Mesenchymal stem cell (in vitro differentiated cells and primary cell): ENCODE results near the gene ILKAP.

Experiments used
- DNase-seq: peaks from one replicate; pipeline ENCODE4 v3.0.0-alpha.2; 2013
- H2AFZ ChIP-seq: one replicate; pipeline ENCODE4 v1.6.1; 2013; ENCODE audit warnings: low read depth, mild to moderate bottlenecking, control low read depth, inconsistent platforms, low read length, moderate library complexity
- H2AK5ac ChIP-seq: 2 replicates; pipeline ENCODE4 v1.6.1; 2013; ENCODE audit warnings: low read length, moderate library complexity, mild to moderate bottlenecking, inconsistent platforms; ENCODE audit not compliant: severe bottlenecking
- H2BK120ac ChIP-seq: one replicate; pipeline ENCODE4 v1.6.1; 2013; ENCODE audit warnings: low read depth, mild to moderate bottlenecking, inconsistent platforms, low read length, moderate library complexity
- H2BK12ac ChIP-seq, 2 experiments: one replicate each; pipeline ENCODE4 v1.6.1; 2013; ENCODE audit warnings: inconsistent platforms in 2 of 2, low read length in 2 of 2, mild to moderate bottlenecking in 2 of 2, moderate library complexity in 2 of 2, control low read depth in 1 of 2
- H2BK15ac ChIP-seq: one replicate; pipeline ENCODE4 v1.6.1; 2013; ENCODE audit warnings: mild to moderate bottlenecking, low read depth, inconsistent platforms; ENCODE audit not compliant: poor library complexity, severe bottlenecking
- H2BK5ac ChIP-seq: 2 replicates; pipeline ENCODE4 v1.6.1; 2013; ENCODE audit warnings: low read depth, mild to moderate bottlenecking, low read length, control low read depth, inconsistent platforms; ENCODE audit not compliant: poor library complexity, severe bottlenecking
- H3K14ac ChIP-seq, 2 experiments: one replicate each; pipeline ENCODE4 v1.6.1; 2013; ENCODE audit warnings: inconsistent platforms in 2 of 2, low read length in 2 of 2, control low read depth in 1 of 2, mild to moderate bottlenecking in 1 of 2, moderate library complexity in 1 of 2
- H3K18ac ChIP-seq, 2 experiments: one replicate each; pipeline ENCODE4 v1.6.1; 2013; ENCODE audit warnings: inconsistent platforms in 2 of 2, low read length in 2 of 2, control low read depth in 1 of 2, low read depth in 1 of 2, mild to moderate bottlenecking in 1 of 2
- H3K23ac ChIP-seq, 2 experiments: one replicate each; pipeline ENCODE4 v1.6.1; 2013; ENCODE audit warnings: inconsistent platforms in 2 of 2, low read length in 2 of 2, mild to moderate bottlenecking in 2 of 2, moderate library complexity in 2 of 2, control low read depth in 1 of 2
- H3K27ac ChIP-seq: 2 replicates; pipeline ENCODE4 v1.5.1; 2013; ENCODE audit warnings: mild to moderate bottlenecking, moderate library complexity, low read length, control low read depth, inconsistent platforms; ENCODE audit not compliant: poor library complexity, severe bottlenecking
- H3K27me3 ChIP-seq, 2 experiments: 2 replicates each; pipeline versions ENCODE4 v1.6.1 to v1.7.0; 2013; ENCODE audit warnings: low read length in 2 of 2, mild to moderate bottlenecking in 2 of 2, moderate library complexity in 2 of 2, control low read depth in 1 of 2, inconsistent platforms in 1 of 2; ENCODE audit not compliant: control insufficient read depth in 1 of 2, insufficient read depth in 1 of 2
- H3K36me3 ChIP-seq, 2 experiments: 2 replicates each; pipeline versions ENCODE4 v1.6.1 to v1.7.0; 2013; ENCODE audit warnings: low read length in 2 of 2, control low read depth in 1 of 2, inconsistent platforms in 1 of 2, low read depth in 1 of 2, mild to moderate bottlenecking in 1 of 2; ENCODE audit not compliant: insufficient read depth in 2 of 2, control insufficient read depth in 1 of 2
- H3K4ac ChIP-seq, 2 experiments: one replicate each; pipeline ENCODE4 v1.6.1; 2013; ENCODE audit warnings: inconsistent platforms in 2 of 2, low read length in 2 of 2, mild to moderate bottlenecking in 2 of 2, moderate library complexity in 2 of 2, control low read depth in 1 of 2, low read depth in 1 of 2
- H3K4me1 ChIP-seq: 2 replicates; pipeline ENCODE4 v1.6.1; 2013; ENCODE audit warnings: low read depth, low read length, control low read depth; ENCODE audit not compliant: control insufficient read depth, insufficient read depth
- H3K4me2 ChIP-seq: 2 replicates; pipeline ENCODE4 v1.6.1; 2013; ENCODE audit warnings: low read length, mild to moderate bottlenecking, inconsistent platforms; ENCODE audit not compliant: poor library complexity, severe bottlenecking
- H3K4me3 ChIP-seq, 2 experiments: 2 replicates each; pipeline versions ENCODE4 v1.5.1 to v1.7.0; 2013; ENCODE audit warnings: low read length in 2 of 2, mild to moderate bottlenecking in 2 of 2, control low read depth in 1 of 2, low read depth in 1 of 2; ENCODE audit not compliant: insufficient read depth in 1 of 2
- H3K79me1 ChIP-seq: replicated peaks from 2 replicates; pipeline ENCODE4 v1.6.1; 2013; ENCODE audit warnings: mild to moderate bottlenecking, control low read depth, low read length, inconsistent platforms; ENCODE audit not compliant: poor library complexity, severe bottlenecking
- H3K9ac ChIP-seq: 2 replicates; pipeline ENCODE4 v1.7.0; 2013; ENCODE audit warnings: mild to moderate bottlenecking, low read length, moderate library complexity
- H3K9me3 ChIP-seq: 2 replicates; pipeline ENCODE4 v1.7.0; 2013; ENCODE audit warnings: mild to moderate bottlenecking, low read length; ENCODE audit not compliant: control insufficient read depth
- H4K8ac ChIP-seq: one replicate; pipeline ENCODE4 v1.6.1; 2013; ENCODE audit warnings: inconsistent platforms, mild to moderate bottlenecking, low read length, moderate library complexity
- H4K91ac ChIP-seq: one replicate; pipeline ENCODE4 v1.6.1; 2013; ENCODE audit warnings: mild to moderate bottlenecking, low read length, inconsistent platforms
- WGBS: methylation state at CpG from one replicate; pipeline ENCODE4 v1.1.7; 2013; ENCODE audit warnings: mixed read lengths; 5-methylcytosine and 5-hydroxymethylcytosine counted together

The ILKAP gene

GRCh38 chr2:238123991-238124470 lies 79.5 kb downstream of the ILKAP start:
- no peak overlapping the region for H3K4me3 ChIP-seq
- no peak overlapping the region for H3K27ac ChIP-seq
- no peak for DNase-seq
- no peak overlapping the region for H3K14ac ChIP-seq
- H4K8ac ChIP-seq, result no peak overlapping the region
- no peak overlapping the region for H4K91ac ChIP-seq
- no peak overlapping the region for H3K23ac ChIP-seq
- H2BK120ac ChIP-seq, result no peak overlapping the region
- H2AFZ ChIP-seq, result no peak overlapping the region
- 68% methylated on average over 14 of the region's 14 CpGs for WGBS
- H3K9me3 ChIP-seq, result no peaks in the 10 kb centered on the region
- H3K18ac ChIP-seq, result no peak overlapping the region
- no peak overlapping the region for H3K9ac ChIP-seq
- H3K4me1 ChIP-seq, result peaks cover 12% of the 10 kb centered on the region
- no peak overlapping the region for H2BK15ac ChIP-seq
- no peak overlapping the region for H2BK5ac ChIP-seq
- H2AK5ac ChIP-seq, result no peak overlapping the region
- no peaks in the 10 kb centered on the region for H3K79me1 ChIP-seq
- H3K27me3 ChIP-seq, result peaks cover 36 to 42% of the 10 kb centered on the region in 2 experiments
- H3K4ac ChIP-seq, result no peak overlapping the region
- no peaks in the 10 kb centered on the region for H3K36me3 ChIP-seq
- H3K4me2 ChIP-seq, result no peak overlapping the region
- no peak overlapping the region for H2BK12ac ChIP-seq

- H3K4me2 ChIP-seq, result no peak overlapping the region
- H3K4me3 ChIP-seq, result no peak overlapping the region
- 83% methylated on average over 22 of the region's 22 CpGs for WGBS
- H2AK5ac ChIP-seq, result no peak overlapping the region
- no peaks in the 10 kb centered on the region for H3K79me1 ChIP-seq
- no peak overlapping the region for H4K91ac ChIP-seq
- H3K18ac ChIP-seq, result no peak overlapping the region
- H3K14ac ChIP-seq, result no peak overlapping the region
- H2BK12ac ChIP-seq, result no peak overlapping the region
- H3K9ac ChIP-seq, result no peak overlapping the region
- peaks cover 3% of the 10 kb centered on the region for H3K9me3 ChIP-seq
- no peak overlapping the region for H3K4ac ChIP-seq
- no peak overlapping the region for H3K27ac ChIP-seq
- no peak overlapping the region for H2AFZ ChIP-seq
- DNase-seq, result no peak
- no peak overlapping the region for H2BK120ac ChIP-seq
- peaks cover 12% of the 10 kb centered on the region for H3K4me1 ChIP-seq
- no peak overlapping the region for H2BK15ac ChIP-seq
- H2BK5ac ChIP-seq, result no peak overlapping the region
- no peak overlapping the region for H4K8ac ChIP-seq
- no peak overlapping the region for H3K23ac ChIP-seq
- H3K27me3 ChIP-seq, result peaks cover 42 to 49% of the 10 kb centered on the region in 2 experiments
- no peaks in the 10 kb centered on the region for H3K36me3 ChIP-seq
Measured at GRCh38 chr2:238123218-238123971, 80.1 kb downstream of the ILKAP start.

- Histone ChIP-seq H2BK5ac (no peak overlapping the region), H2AFZ (no peak overlapping the region), H3K18ac (no peak overlapping the region), H3K14ac (no peak overlapping the region), H3K27me3 (peaks cover 51 to 57% of the 10 kb centered on the region in 2 experiments), H3K27ac (no peak overlapping the region), H3K36me3 (no peaks in the 10 kb centered on the region), H3K4me2 (no peak overlapping the region), H4K8ac (no peak overlapping the region), H3K4ac (no peak overlapping the region), H3K79me1 (no peaks in the 10 kb centered on the region), H4K91ac (no peak overlapping the region), H3K4me1 (peaks cover 12% of the 10 kb centered on the region), H2BK120ac (no peak overlapping the region), H2AK5ac (no peak overlapping the region), H3K23ac (no peak overlapping the region), H2BK15ac (no peak overlapping the region), H3K9me3 (peaks cover 5% of the 10 kb centered on the region), H3K4me3 (no peak overlapping the region), H2BK12ac (no peak overlapping the region), H3K9ac (no peak overlapping the region)
- DNase-seq, result no peak
- WGBS, result 80% methylated on average over 29 of the region's 29 CpGs
Measured at GRCh38 chr2:238122287-238123217, 80.9 kb downstream of the ILKAP start.
